Uterus (tissue), 4 donors: ENCODE results near the gene COL9A3. TPM values are rescaled to one million over a fixed set of nuclear protein-coding genes. Genes with fewer than 3 reads are reported as not detected.

Experiments used
- DNase-seq, 2 donors: peaks; one replicate each; pipeline ENCODE4 v3.0.0-alpha.2; 2019 to 2020
- H3K27ac ChIP-seq, 2 donors: fragments of 200-600 bp; sonication (generic); 1 replicate in 1 of 2; 2 replicates in 1 of 2; pipeline ENCODE4 v1.5.1; 2016 to 2018
- H3K27me3 ChIP-seq, 2 donors: fragments of 200-600 bp; sonication (generic); one replicate each; pipeline ENCODE4 v1.5.1; 2018 to 2019; ENCODE audit warnings: control low read depth in 1 of 2
- H3K36me3 ChIP-seq, 2 donors: fragments of 200-600 bp; sonication (generic); one replicate each; pipeline ENCODE4 v1.5.1; 2019; ENCODE audit warnings: control low read depth in 1 of 2
- H3K4me1 ChIP-seq, 2 donors: fragments of 200-600 bp; sonication (generic); one replicate each; pipeline ENCODE4 v1.5.1; 2018 to 2019; ENCODE audit warnings: control low read depth in 1 of 2
- H3K4me3 ChIP-seq, 2 donors: fragments of 200-600 bp; sonication (generic); 1 replicate in 1 of 2; 2 replicates in 1 of 2; pipeline ENCODE4 v1.5.1; 2018 to 2019; ENCODE audit warnings: mild to moderate bottlenecking in 1 of 2
- H3K9me3 ChIP-seq, 2 donors: fragments of 200-600 bp; sonication (generic); one replicate each; pipeline ENCODE4 v1.5.1; 2019; ENCODE audit warnings: control low read depth in 1 of 2
- CTCF ChIP-seq, 4 experiments: fragments of 200-600 bp in 2 of 4; fragments of 450-650 bp in 2 of 4; sonication (generic) in 2 of 4; IDR thresholded peaks; one replicate each; pipeline ENCODE4 v1.5.1; 2016 to 2019; ENCODE audit warnings: antibody characterized with exemption in 4 of 4, mild to moderate bottlenecking in 2 of 4, moderate library complexity in 1 of 4
- POLR2A ChIP-seq, 2 donors: fragments of 450-650 bp; IDR thresholded peaks; one replicate each; pipeline ENCODE4 v1.6.1; 2016; ENCODE audit warnings: antibody characterized with exemption in 2 of 2, mild to moderate bottlenecking in 1 of 2, moderate library complexity in 1 of 2
- intact Hi-C: fragments of 100-400 bp; cut with DNase I; formaldehyde crosslinking; loops from one replicate; pipeline ENCODE4 v1.15.1; 2023; ENCODE audit warnings: low total_unique reads
- total RNA-seq, 4 donors: library from RNA; depleted of rRNA in 3 of 4; stranded (reverse); fragments of >200 nt in 3 of 4; gene quantifications; one replicate each; pipeline versions ENCODE4 v1.1.0 to v1.2.4, GENCODE V29; 2014 to 2023
- donor health status: DM: yes; HTN: yes; CAD: no.

The COL9A3 gene
- total RNA-seq, 4 donors from 2014 or later: 0.59 to 75.4 (median 16.3) TPM

GRCh38 chr20:62884556-62884955 lies 67.7 kb downstream of the COL9A3 start:
- no peaks in the 10 kb centered on the region for H3K27me3 ChIP-seq
- H3K4me3 ChIP-seq: no peak overlapping the region
- TF ChIP-seq POLR2A (IDR thresholded peaks at IDR 0.05) (no peak), CTCF (IDR thresholded peaks at IDR 0.05) (no peak)
- no peaks in the 10 kb centered on the region for H3K9me3 ChIP-seq
- intact Hi-C loops: no loop called here
- no peaks in the 10 kb centered on the region for H3K4me1 ChIP-seq
- no peaks in the 10 kb centered on the region for H3K36me3 ChIP-seq
- no peak for DNase-seq
- H3K27ac ChIP-seq: no peak overlapping the region

GRCh38 chr20:62885046-62885895 lies 68.4 kb downstream of the COL9A3 start:
- Histone ChIP-seq H3K27ac (no peak overlapping the region), H3K4me3 (no peak overlapping the region), H3K4me1 (no peaks in the 10 kb centered on the region), H3K36me3 (no peaks in the 10 kb centered on the region), H3K27me3 (no peaks in the 10 kb centered on the region), H3K9me3 (no peaks in the 10 kb centered on the region)
- no peak for DNase-seq
- intact Hi-C loops: no loop called here
- no peak for TF ChIP-seq POLR2A (IDR thresholded peaks at IDR 0.05)
- no peak for TF ChIP-seq CTCF (IDR thresholded peaks at IDR 0.05)

- no peaks in the 10 kb centered on the region for H3K36me3 ChIP-seq
- no peaks in the 10 kb centered on the region for H3K9me3 ChIP-seq
- H3K27me3 ChIP-seq: no peaks in the 10 kb centered on the region
- TF ChIP-seq POLR2A (IDR thresholded peaks at IDR 0.05) (no peak), CTCF (IDR thresholded peaks at IDR 0.05) (no peak)
- no peak overlapping the region for H3K27ac ChIP-seq
- H3K4me3 ChIP-seq: no peak overlapping the region
- DNase-seq: no peak
- intact Hi-C loops: no loop called here
- no peaks in the 10 kb centered on the region for H3K4me1 ChIP-seq
Observed at GRCh38 chr20:62885896-62886708, 69.3 kb downstream of the COL9A3 start.

- H3K9me3 ChIP-seq: no peaks in the 10 kb centered on the region
- H3K27me3 ChIP-seq: no peaks in the 10 kb centered on the region
- no peak overlapping the region for H3K27ac ChIP-seq
- TF ChIP-seq CTCF (IDR thresholded peaks at IDR 0.05) (no peak), POLR2A (IDR thresholded peaks at IDR 0.05) (no peak)
- intact Hi-C loops: no loop called here
- H3K36me3 ChIP-seq: no peaks in the 10 kb centered on the region
- H3K4me1 ChIP-seq: no peaks in the 10 kb centered on the region
- DNase-seq: no peak
- no peak overlapping the region for H3K4me3 ChIP-seq
Observed at GRCh38 chr20:62886709-62887058, 69.8 kb downstream of the COL9A3 start.
